DOHH2 (cell line): ENCODE results near the gene RABGAP1L.

Experiments
- H3F3A ChIP-seq: fragments of 200-600 bp; sonication (generic), shearing (Covaris generic); 2 replicates; pipeline ENCODE4 v1.6.0; 2016; ENCODE audit warnings: antibody characterized with exemption, mild to moderate bottlenecking; ENCODE audit not compliant: control insufficient read depth, insufficient read depth
- H3K27ac ChIP-seq: fragments of 200-600 bp; sonication (generic); 2 replicates; pipeline ENCODE4 v1.5.1; 2014; ENCODE audit warnings: low read depth, mild to moderate bottlenecking, low read length, moderate library complexity
- H3K27me3 ChIP-seq: fragments of 200-600 bp; sonication (generic); 2 replicates; pipeline ENCODE4 v1.6.1; 2014; ENCODE audit warnings: mild to moderate bottlenecking, low read length, mixed read lengths; ENCODE audit not compliant: control insufficient read depth
- H3K36me3 ChIP-seq: fragments of 200-600 bp; sonication (generic); 2 replicates; pipeline ENCODE4 v1.6.1; 2014; ENCODE audit warnings: mild to moderate bottlenecking, low read length, moderate library complexity, mixed read lengths; ENCODE audit not compliant: control insufficient read depth
- H3K4me1 ChIP-seq: fragments of 200-600 bp; sonication (generic); 2 replicates; pipeline ENCODE4 v1.6.1; 2014; ENCODE audit warnings: mild to moderate bottlenecking, low read length, mixed read lengths; ENCODE audit not compliant: control insufficient read depth
- H3K4me2 ChIP-seq: fragments of 200-600 bp; sonication (generic); 2 replicates; pipeline ENCODE4 v1.6.0; 2014; ENCODE audit warnings: mild to moderate bottlenecking, low read length, moderate library complexity
- H3K4me3 ChIP-seq: fragments of 200-600 bp; sonication (generic); 2 replicates; pipeline ENCODE4 v1.5.1; 2014; ENCODE audit warnings: mild to moderate bottlenecking, low read length, mixed read lengths
- H3K79me2 ChIP-seq: fragments of 200-600 bp; sonication (generic); 2 replicates; pipeline ENCODE4 v1.6.1; 2014; ENCODE audit warnings: mild to moderate bottlenecking, low read length, mixed read lengths; ENCODE audit not compliant: control insufficient read depth
- H3K9me2 ChIP-seq: fragments of 200-600 bp; sonication (generic); replicated peaks from 2 replicates; pipeline ENCODE4 v1.6.1; 2014; ENCODE audit warnings: mild to moderate bottlenecking, low read length, mixed read lengths; ENCODE audit not compliant: control insufficient read depth
- H3K9me3 ChIP-seq: fragments of 200-600 bp; sonication (generic); 2 replicates; pipeline ENCODE4 v1.6.1; 2014; ENCODE audit warnings: antibody characterized with exemption, low read length, mixed read lengths; ENCODE audit not compliant: control insufficient read depth, insufficient read depth
- H4K20me1 ChIP-seq: fragments of 200-600 bp; sonication (generic); 2 replicates; pipeline ENCODE4 v1.6.0; 2014; ENCODE audit warnings: low read depth, mild to moderate bottlenecking, antibody characterized with exemption, low read length, moderate library complexity; ENCODE audit not compliant: control insufficient read depth, insufficient read depth
- EZH2phosphoT487 ChIP-seq: fragments of 200-600 bp; sonication (generic); IDR thresholded peaks from 2 replicates; pipeline ENCODE4 v1.6.1; 2017; ENCODE audit warnings: borderline replicate concordance, mild to moderate bottlenecking, antibody characterized with exemption, low read length, moderate library complexity, mixed read lengths
- TF ChIP-seq, protein P1 (sequence below): fragments of 200-600 bp; sonication (generic); IDR thresholded peaks from one replicate; pipeline ENCODE4 v1.5.1; 2014; ENCODE audit warnings: antibody characterized with exemption, mild to moderate bottlenecking, low read depth, low read length; ENCODE audit not compliant: poor library complexity, severe bottlenecking

RABGAP1L gene

DNA sequence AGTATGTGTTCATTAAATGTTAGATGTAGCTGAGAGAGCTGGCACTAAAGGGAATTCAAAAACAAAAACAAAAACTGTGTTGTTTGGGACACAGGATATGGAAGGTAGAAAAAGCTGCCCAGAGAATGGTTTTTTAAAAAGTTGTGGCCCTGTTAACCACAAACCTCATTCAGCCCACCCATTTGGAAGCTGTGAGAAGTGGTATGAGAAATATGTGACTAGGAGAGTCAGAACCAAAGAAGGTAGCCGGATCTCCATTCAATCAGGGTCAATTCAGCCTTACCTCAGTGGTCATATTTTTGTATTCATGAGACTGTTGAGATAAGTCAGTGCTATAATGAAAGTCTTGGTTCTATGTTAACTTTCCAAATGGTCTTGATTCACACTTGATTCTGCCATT is 810.7 kb downstream of the RABGAP1L start:
- Histone ChIP-seq H3K27me3 (no peaks in the 10 kb centered on the region), H3K4me1 (peaks cover 64% of the 10 kb centered on the region), H3F3A (peaks cover 13% of the 10 kb centered on the region), H3K27ac (no peak overlapping the region), H3K9me2 (no peaks in the 10 kb centered on the region), H3K4me2 (no peak overlapping the region), H3K9me3 (no peaks in the 10 kb centered on the region), H3K4me3 (no peak overlapping the region), H4K20me1 (no peaks in the 10 kb centered on the region), H3K79me2 (no peaks in the 10 kb centered on the region), H3K36me3 (peaks cover 31% of the 10 kb centered on the region)
- TF ChIP-seq, protein P1, sequence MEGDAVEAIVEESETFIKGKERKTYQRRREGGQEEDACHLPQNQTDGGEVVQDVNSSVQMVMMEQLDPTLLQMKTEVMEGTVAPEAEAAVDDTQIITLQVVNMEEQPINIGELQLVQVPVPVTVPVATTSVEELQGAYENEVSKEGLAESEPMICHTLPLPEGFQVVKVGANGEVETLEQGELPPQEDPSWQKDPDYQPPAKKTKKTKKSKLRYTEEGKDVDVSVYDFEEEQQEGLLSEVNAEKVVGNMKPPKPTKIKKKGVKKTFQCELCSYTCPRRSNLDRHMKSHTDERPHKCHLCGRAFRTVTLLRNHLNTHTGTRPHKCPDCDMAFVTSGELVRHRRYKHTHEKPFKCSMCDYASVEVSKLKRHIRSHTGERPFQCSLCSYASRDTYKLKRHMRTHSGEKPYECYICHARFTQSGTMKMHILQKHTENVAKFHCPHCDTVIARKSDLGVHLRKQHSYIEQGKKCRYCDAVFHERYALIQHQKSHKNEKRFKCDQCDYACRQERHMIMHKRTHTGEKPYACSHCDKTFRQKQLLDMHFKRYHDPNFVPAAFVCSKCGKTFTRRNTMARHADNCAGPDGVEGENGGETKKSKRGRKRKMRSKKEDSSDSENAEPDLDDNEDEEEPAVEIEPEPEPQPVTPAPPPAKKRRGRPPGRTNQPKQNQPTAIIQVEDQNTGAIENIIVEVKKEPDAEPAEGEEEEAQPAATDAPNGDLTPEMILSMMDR = no peak
- no peak for TF ChIP-seq EZH2phosphoT487

DNA sequence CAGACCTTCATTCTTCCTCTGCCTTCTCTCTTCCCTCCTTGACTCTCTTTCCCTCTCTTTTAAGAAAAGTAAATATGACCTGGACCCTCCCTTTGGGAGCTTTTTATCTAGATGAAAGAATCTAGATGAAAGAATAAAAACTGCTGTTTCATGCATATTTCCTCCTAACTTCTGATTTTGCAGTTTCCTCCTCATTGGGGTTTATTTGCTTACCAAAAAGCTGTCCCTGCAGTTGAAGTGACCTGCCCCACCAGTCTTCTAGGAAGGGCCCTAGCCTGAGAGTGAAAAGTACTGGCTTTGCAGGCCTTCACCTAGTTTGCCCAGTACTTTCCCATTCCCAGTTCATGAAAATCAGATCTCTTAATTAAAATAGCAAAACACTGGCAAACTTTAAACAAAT is 812.1 kb downstream of the RABGAP1L start:
- Histone ChIP-seq H3K79me2 (no peaks in the 10 kb centered on the region), H4K20me1 (no peaks in the 10 kb centered on the region), H3K27me3 (no peaks in the 10 kb centered on the region), H3K9me3 (no peaks in the 10 kb centered on the region), H3K4me1 (peaks cover 50% of the 10 kb centered on the region), H3F3A (peaks cover 7% of the 10 kb centered on the region; the same call in 1 of the 2 replicates), H3K36me3 (peaks cover 46% of the 10 kb centered on the region), H3K9me2 (no peaks in the 10 kb centered on the region), H3K4me2 (no peak overlapping the region), H3K4me3 (no peak overlapping the region), H3K27ac (no peak overlapping the region)
- TF ChIP-seq, protein P1 = no peak
- TF ChIP-seq EZH2phosphoT487 = no peak

DNA sequence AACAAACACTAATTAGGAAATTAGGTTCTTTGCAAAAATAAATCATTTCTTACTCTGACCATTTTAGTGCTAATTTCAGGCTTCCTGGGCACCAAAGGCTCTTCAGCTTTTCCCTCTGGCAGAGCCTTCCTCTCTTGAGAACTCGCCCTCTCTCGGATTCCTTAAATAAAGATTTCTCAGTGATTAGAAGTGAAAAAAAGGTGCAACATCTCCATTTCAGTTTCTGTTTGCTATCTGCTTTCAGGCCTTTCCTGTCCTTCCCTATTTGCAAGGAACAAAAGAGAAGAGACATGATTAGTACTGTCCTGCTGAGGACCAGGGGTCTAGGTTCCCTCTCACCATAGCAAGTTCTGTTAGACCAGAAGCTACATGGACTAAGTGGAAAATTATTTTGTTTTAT is 812.6 kb downstream of the RABGAP1L start:
- Histone ChIP-seq H3K27me3 (no peaks in the 10 kb centered on the region), H3K4me3 (no peak overlapping the region), H3K4me2 (no peak overlapping the region)

More for the DNA sequence above, 812.6 kb downstream of the RABGAP1L start:
- peaks cover 49% of the 10 kb centered on the region for H3K36me3 ChIP-seq
- H3K79me2 ChIP-seq = no peaks in the 10 kb centered on the region
- H3K27ac ChIP-seq = no peak overlapping the region
- H4K20me1 ChIP-seq = no peaks in the 10 kb centered on the region
- H3K9me3 ChIP-seq = no peaks in the 10 kb centered on the region
- TF ChIP-seq EZH2phosphoT487 = no peak
- TF ChIP-seq, protein P1 = no peak
- peaks cover 45% of the 10 kb centered on the region for H3K4me1 ChIP-seq
- peaks cover 7% of the 10 kb centered on the region; the same call in 1 of the 2 replicates for H3F3A ChIP-seq
- H3K9me2 ChIP-seq = no peaks in the 10 kb centered on the region
